HL-60 (cell line): Measurements from ENCODE around the gene HECTD4.

Source experiments
- TF ChIP-seq, protein P1 (sequence below): IDR thresholded peaks from one replicate; pipeline ENCODE4 v1.5.1; 2011; ENCODE audit warnings: low read length, control low read depth, inconsistent platforms; ENCODE audit not compliant: insufficient read depth
- TF ChIP-seq, protein P2 (sequence below): IDR thresholded peaks from 2 replicates; pipeline ENCODE4 v1.6.1; 2012; ENCODE audit warnings: low read depth; ENCODE audit not compliant: insufficient replicate concordance

DNA sequence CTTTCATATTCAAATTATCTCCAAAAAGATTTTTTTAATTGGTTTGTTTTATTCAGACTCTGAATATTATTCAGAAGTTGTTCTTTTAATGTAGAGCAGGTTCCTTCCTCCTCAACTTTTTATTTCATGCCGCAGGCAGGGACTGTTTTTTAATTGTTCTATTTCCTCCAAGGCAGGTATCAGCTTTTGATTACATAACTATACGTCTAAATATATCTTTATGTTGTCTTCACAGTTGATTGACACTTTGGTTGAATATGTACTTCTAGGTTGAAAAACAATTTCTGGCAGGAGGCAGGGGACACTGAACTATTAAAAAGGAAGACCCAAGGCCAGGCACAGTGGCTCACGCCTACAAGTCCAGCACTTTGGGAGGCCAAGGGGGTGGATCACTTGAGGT is 82.5 kb downstream of the HECTD4 start:
- TF ChIP-seq, protein P1, sequence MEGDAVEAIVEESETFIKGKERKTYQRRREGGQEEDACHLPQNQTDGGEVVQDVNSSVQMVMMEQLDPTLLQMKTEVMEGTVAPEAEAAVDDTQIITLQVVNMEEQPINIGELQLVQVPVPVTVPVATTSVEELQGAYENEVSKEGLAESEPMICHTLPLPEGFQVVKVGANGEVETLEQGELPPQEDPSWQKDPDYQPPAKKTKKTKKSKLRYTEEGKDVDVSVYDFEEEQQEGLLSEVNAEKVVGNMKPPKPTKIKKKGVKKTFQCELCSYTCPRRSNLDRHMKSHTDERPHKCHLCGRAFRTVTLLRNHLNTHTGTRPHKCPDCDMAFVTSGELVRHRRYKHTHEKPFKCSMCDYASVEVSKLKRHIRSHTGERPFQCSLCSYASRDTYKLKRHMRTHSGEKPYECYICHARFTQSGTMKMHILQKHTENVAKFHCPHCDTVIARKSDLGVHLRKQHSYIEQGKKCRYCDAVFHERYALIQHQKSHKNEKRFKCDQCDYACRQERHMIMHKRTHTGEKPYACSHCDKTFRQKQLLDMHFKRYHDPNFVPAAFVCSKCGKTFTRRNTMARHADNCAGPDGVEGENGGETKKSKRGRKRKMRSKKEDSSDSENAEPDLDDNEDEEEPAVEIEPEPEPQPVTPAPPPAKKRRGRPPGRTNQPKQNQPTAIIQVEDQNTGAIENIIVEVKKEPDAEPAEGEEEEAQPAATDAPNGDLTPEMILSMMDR, result no peak
- TF ChIP-seq, protein P2, sequence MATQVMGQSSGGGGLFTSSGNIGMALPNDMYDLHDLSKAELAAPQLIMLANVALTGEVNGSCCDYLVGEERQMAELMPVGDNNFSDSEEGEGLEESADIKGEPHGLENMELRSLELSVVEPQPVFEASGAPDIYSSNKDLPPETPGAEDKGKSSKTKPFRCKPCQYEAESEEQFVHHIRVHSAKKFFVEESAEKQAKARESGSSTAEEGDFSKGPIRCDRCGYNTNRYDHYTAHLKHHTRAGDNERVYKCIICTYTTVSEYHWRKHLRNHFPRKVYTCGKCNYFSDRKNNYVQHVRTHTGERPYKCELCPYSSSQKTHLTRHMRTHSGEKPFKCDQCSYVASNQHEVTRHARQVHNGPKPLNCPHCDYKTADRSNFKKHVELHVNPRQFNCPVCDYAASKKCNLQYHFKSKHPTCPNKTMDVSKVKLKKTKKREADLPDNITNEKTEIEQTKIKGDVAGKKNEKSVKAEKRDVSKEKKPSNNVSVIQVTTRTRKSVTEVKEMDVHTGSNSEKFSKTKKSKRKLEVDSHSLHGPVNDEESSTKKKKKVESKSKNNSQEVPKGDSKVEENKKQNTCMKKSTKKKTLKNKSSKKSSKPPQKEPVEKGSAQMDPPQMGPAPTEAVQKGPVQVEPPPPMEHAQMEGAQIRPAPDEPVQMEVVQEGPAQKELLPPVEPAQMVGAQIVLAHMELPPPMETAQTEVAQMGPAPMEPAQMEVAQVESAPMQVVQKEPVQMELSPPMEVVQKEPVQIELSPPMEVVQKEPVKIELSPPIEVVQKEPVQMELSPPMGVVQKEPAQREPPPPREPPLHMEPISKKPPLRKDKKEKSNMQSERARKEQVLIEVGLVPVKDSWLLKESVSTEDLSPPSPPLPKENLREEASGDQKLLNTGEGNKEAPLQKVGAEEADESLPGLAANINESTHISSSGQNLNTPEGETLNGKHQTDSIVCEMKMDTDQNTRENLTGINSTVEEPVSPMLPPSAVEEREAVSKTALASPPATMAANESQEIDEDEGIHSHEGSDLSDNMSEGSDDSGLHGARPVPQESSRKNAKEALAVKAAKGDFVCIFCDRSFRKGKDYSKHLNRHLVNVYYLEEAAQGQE, result no peak
